Hepatocyte (in vitro differentiated cells): ENCODE results near the gene SMIM7.

ENCODE experiments used
- CTCF ChIP-seq: fragments of 200-600 bp; sonication (generic); IDR thresholded peaks from 2 replicates; pipeline ENCODE4 v1.5.1; 2016; ENCODE audit warnings: antibody characterized with exemption, mild to moderate bottlenecking; ENCODE audit not compliant: poor library complexity
- EZH2 ChIP-seq: fragments of 200-600 bp; sonication (generic); IDR thresholded peaks from 2 replicates; pipeline ENCODE4 v1.6.1; 2016; ENCODE audit warnings: antibody characterized with exemption, mild to moderate bottlenecking, borderline replicate concordance
- EZH2phosphoT487 ChIP-seq: fragments of 200-600 bp; sonication (generic); IDR thresholded peaks from one replicate; pipeline ENCODE4 v1.6.1; 2018; ENCODE audit warnings: antibody characterized with exemption, mild to moderate bottlenecking, low read depth, moderate library complexity; ENCODE audit not compliant: unreplicated experiment, severe bottlenecking

- TF ChIP-seq CTCF (no peak), EZH2 (no peak), EZH2phosphoT487 (no peak)
Measured at GRCh38 chr19:16618248-16618647, 41.7 kb downstream of the SMIM7 start.
